ENCODE results near the gene FHDC1.

Gene FHDC1

GRCh38 chr4:152954741-152955140, 18.6 kb downstream of the FHDC1 start:
- no peak for TF ChIP-seq TEAD4 (IDR thresholded peaks at IDR 0.05)
- TF ChIP-seq, protein P1, sequence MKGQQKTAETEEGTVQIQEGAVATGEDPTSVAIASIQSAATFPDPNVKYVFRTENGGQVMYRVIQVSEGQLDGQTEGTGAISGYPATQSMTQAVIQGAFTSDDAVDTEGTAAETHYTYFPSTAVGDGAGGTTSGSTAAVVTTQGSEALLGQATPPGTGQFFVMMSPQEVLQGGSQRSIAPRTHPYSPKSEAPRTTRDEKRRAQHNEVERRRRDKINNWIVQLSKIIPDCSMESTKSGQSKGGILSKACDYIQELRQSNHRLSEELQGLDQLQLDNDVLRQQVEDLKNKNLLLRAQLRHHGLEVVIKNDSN (IDR thresholded peaks at IDR 0.05): no peak
- TF ChIP-seq CREB1 (IDR thresholded peaks at IDR 0.05; ENCODE audit: low read depth): no peak
- TF ChIP-seq EGR1 (IDR thresholded peaks at IDR 0.05): no peak
- TF ChIP-seq NFIC (IDR thresholded peaks at IDR 0.05): no peak
- TF ChIP-seq CEBPB (IDR thresholded peaks at IDR 0.05): no peak
- no peak for TF ChIP-seq ZBTB7A (IDR thresholded peaks at IDR 0.05; ENCODE audit: low read depth)
- no peak for TF ChIP-seq RAD21 (IDR thresholded peaks at IDR 0.05; ENCODE audit: low read depth)
- no peak for TF ChIP-seq TCF12 (IDR thresholded peaks at IDR 0.05; ENCODE audit: low read depth)
- no peak for TF ChIP-seq EP300 (IDR thresholded peaks at IDR 0.05; ENCODE audit: borderline replicate concordance)
- TF ChIP-seq, protein P2, sequence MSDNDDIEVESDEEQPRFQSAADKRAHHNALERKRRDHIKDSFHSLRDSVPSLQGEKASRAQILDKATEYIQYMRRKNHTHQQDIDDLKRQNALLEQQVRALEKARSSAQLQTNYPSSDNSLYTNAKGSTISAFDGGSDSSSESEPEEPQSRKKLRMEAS (IDR thresholded peaks at IDR 0.05): no peak
- TF ChIP-seq YY1 (IDR thresholded peaks at IDR 0.05; ENCODE audit: low read depth): no peak

DNA sequence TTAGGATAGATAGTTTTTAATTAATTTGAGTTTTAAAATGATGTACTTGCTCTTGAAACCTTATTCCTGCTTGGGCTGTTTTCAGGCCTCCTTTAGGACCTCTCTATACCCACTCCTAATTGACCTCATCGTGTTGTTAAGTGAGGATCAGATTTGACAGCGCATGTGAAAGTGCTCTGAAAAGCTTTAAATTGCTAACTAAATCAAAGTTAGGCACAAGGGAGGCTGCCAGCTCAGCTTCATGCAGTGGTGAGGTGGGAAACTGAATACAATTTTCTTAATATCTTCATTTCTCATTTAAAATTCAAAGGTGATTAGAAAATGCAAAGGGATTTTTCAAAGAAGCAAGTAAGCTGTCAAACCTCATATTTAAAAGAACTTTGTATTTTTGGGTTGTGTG, 20.0 kb downstream of the FHDC1 start:
- TF ChIP-seq NFIC (IDR thresholded peaks at IDR 0.05): no peak
- no peak for TF ChIP-seq CREB1 (IDR thresholded peaks at IDR 0.05; ENCODE audit: low read depth)
- TF ChIP-seq, protein P2 (IDR thresholded peaks at IDR 0.05): no peak
- no peak for TF ChIP-seq YY1 (IDR thresholded peaks at IDR 0.05; ENCODE audit: low read depth)
- TF ChIP-seq TAF1 (IDR thresholded peaks at IDR 0.05; ENCODE audit: low read depth): no peak
- no peak for TF ChIP-seq EGR1 (IDR thresholded peaks at IDR 0.05)
- TF ChIP-seq ZBTB7A (IDR thresholded peaks at IDR 0.05; ENCODE audit: low read depth): no peak
- TF ChIP-seq RAD21 (IDR thresholded peaks at IDR 0.05; ENCODE audit: low read depth): no peak
- no peak for TF ChIP-seq EP300 (IDR thresholded peaks at IDR 0.05; ENCODE audit: borderline replicate concordance)

- TF ChIP-seq, protein P1 (IDR thresholded peaks at IDR 0.05): no peak
- TF ChIP-seq RAD21 (IDR thresholded peaks at IDR 0.05; ENCODE audit: low read depth) (no peak), TCF12 (IDR thresholded peaks at IDR 0.05; ENCODE audit: low read depth) (no peak), YY1 (IDR thresholded peaks at IDR 0.05; ENCODE audit: low read depth) (no peak), FOXM1 (IDR thresholded peaks at IDR 0.05; ENCODE audit: borderline replicate concordance, low read depth) (no peak), EP300 (IDR thresholded peaks at IDR 0.05; ENCODE audit: borderline replicate concordance) (no peak), NFIC (IDR thresholded peaks at IDR 0.05) (no peak), CREB1 (IDR thresholded peaks at IDR 0.05; ENCODE audit: low read depth) (no peak), EGR1 (IDR thresholded peaks at IDR 0.05) (no peak), TEAD4 (IDR thresholded peaks at IDR 0.05) (no peak), TAF1 (IDR thresholded peaks at IDR 0.05; ENCODE audit: low read depth) (no peak), CEBPB (IDR thresholded peaks at IDR 0.05) (no peak), ZBTB7A (IDR thresholded peaks at IDR 0.05; ENCODE audit: low read depth) (no peak)
- TF ChIP-seq, protein P3, sequence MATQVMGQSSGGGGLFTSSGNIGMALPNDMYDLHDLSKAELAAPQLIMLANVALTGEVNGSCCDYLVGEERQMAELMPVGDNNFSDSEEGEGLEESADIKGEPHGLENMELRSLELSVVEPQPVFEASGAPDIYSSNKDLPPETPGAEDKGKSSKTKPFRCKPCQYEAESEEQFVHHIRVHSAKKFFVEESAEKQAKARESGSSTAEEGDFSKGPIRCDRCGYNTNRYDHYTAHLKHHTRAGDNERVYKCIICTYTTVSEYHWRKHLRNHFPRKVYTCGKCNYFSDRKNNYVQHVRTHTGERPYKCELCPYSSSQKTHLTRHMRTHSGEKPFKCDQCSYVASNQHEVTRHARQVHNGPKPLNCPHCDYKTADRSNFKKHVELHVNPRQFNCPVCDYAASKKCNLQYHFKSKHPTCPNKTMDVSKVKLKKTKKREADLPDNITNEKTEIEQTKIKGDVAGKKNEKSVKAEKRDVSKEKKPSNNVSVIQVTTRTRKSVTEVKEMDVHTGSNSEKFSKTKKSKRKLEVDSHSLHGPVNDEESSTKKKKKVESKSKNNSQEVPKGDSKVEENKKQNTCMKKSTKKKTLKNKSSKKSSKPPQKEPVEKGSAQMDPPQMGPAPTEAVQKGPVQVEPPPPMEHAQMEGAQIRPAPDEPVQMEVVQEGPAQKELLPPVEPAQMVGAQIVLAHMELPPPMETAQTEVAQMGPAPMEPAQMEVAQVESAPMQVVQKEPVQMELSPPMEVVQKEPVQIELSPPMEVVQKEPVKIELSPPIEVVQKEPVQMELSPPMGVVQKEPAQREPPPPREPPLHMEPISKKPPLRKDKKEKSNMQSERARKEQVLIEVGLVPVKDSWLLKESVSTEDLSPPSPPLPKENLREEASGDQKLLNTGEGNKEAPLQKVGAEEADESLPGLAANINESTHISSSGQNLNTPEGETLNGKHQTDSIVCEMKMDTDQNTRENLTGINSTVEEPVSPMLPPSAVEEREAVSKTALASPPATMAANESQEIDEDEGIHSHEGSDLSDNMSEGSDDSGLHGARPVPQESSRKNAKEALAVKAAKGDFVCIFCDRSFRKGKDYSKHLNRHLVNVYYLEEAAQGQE (IDR thresholded peaks at IDR 0.05; ENCODE audit: low read depth): no peak
- TF ChIP-seq, protein P2 (IDR thresholded peaks at IDR 0.05): no peak
These were observed 20.7 kb downstream of the FHDC1 start for GRCh38 chr4:152956650-152957436.

- TF ChIP-seq TCF12 (IDR thresholded peaks at IDR 0.05; ENCODE audit: low read depth) (no peak), FOXM1 (IDR thresholded peaks at IDR 0.05; ENCODE audit: borderline replicate concordance, low read depth) (no peak), CEBPB (IDR thresholded peaks at IDR 0.05) (no peak), EGR1 (IDR thresholded peaks at IDR 0.05) (no peak), TEAD4 (IDR thresholded peaks at IDR 0.05) (no peak), NFIC (IDR thresholded peaks at IDR 0.05) (no peak), TAF1 (IDR thresholded peaks at IDR 0.05; ENCODE audit: low read depth) (no peak), CREB1 (IDR thresholded peaks at IDR 0.05; ENCODE audit: low read depth) (no peak), ZBTB7A (IDR thresholded peaks at IDR 0.05; ENCODE audit: low read depth) (no peak), EP300 (IDR thresholded peaks at IDR 0.05; ENCODE audit: borderline replicate concordance) (no peak), YY1 (IDR thresholded peaks at IDR 0.05; ENCODE audit: low read depth) (no peak), RAD21 (IDR thresholded peaks at IDR 0.05; ENCODE audit: low read depth) (no peak)
- TF ChIP-seq, protein P3 (IDR thresholded peaks at IDR 0.05; ENCODE audit: low read depth): no peak
- TF ChIP-seq, protein P2 (IDR thresholded peaks at IDR 0.05): no peak
- TF ChIP-seq, protein P1 (IDR thresholded peaks at IDR 0.05): no peak
These were observed 21.5 kb downstream of the FHDC1 start for GRCh38 chr4:152957437-152958171.

Data from Ishikawa (cell line).